ENCODE measurements around the gene DHODH. TPM values are rescaled to one million over a fixed set of nuclear protein-coding genes. Genes with fewer than 3 reads are reported as not detected.

DHODH gene
- total RNA-seq, 1 experiment from 2014 or later, result 19.0 TPM

DNA sequence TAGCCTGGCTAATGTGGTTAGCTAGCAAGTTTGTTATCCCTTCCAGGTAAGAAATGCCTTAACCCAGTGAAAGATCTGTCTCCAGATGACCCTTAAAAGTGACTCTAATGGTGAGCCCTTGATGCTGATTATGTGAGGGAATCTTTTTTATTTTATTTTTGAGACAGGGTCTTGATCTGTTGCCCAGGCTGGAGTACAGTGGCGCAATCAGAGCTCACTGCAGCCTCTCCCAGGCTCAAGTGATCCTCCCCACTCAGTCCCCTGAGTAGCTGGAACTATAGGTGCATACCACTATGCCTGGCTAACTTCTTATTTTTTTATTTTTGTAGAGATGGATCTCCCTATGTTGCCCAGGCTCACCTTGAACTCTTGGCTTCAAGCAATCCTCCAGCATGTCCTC is 35.0 kb downstream of the DHODH start:
- DNase-seq (ENCODE audit: low spot score), result no peak
- H3K4me1 Mint-ChIP-seq, result no peaks in the 10 kb centered on the region
- H3K4me3 Mint-ChIP-seq, result no peak overlapping the region
- TF ChIP-seq, protein P1, sequence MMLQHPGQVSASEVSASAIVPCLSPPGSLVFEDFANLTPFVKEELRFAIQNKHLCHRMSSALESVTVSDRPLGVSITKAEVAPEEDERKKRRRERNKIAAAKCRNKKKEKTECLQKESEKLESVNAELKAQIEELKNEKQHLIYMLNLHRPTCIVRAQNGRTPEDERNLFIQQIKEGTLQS (CRISPR knock-in tag; conservative IDR thresholded peaks at IDR 0.05), result no peak
- TF ChIP-seq, protein P2, sequence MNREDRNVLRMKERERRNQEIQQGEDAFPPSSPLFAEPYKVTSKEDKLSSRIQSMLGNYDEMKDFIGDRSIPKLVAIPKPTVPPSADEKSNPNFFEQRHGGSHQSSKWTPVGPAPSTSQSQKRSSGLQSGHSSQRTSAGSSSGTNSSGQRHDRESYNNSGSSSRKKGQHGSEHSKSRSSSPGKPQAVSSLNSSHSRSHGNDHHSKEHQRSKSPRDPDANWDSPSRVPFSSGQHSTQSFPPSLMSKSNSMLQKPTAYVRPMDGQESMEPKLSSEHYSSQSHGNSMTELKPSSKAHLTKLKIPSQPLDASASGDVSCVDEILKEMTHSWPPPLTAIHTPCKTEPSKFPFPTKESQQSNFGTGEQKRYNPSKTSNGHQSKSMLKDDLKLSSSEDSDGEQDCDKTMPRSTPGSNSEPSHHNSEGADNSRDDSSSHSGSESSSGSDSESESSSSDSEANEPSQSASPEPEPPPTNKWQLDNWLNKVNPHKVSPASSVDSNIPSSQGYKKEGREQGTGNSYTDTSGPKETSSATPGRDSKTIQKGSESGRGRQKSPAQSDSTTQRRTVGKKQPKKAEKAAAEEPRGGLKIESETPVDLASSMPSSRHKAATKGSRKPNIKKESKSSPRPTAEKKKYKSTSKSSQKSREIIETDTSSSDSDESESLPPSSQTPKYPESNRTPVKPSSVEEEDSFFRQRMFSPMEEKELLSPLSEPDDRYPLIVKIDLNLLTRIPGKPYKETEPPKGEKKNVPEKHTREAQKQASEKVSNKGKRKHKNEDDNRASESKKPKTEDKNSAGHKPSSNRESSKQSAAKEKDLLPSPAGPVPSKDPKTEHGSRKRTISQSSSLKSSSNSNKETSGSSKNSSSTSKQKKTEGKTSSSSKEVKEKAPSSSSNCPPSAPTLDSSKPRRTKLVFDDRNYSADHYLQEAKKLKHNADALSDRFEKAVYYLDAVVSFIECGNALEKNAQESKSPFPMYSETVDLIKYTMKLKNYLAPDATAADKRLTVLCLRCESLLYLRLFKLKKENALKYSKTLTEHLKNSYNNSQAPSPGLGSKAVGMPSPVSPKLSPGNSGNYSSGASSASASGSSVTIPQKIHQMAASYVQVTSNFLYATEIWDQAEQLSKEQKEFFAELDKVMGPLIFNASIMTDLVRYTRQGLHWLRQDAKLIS (CRISPR knock-in tag; IDR thresholded peaks at IDR 0.05; ENCODE audit: borderline replicate concordance), result no peak
- no peak for TF ChIP-seq ZNF396 (CRISPR knock-in tag; IDR thresholded peaks at IDR 0.05; ENCODE audit: borderline replicate concordance)
- no peak for TF ChIP-seq ZNF416 (CRISPR knock-in tag; IDR thresholded peaks at IDR 0.05)
- TF ChIP-seq SOX15 (CRISPR knock-in tag; IDR thresholded peaks at IDR 0.05), result no peak
- TF ChIP-seq, protein P3, sequence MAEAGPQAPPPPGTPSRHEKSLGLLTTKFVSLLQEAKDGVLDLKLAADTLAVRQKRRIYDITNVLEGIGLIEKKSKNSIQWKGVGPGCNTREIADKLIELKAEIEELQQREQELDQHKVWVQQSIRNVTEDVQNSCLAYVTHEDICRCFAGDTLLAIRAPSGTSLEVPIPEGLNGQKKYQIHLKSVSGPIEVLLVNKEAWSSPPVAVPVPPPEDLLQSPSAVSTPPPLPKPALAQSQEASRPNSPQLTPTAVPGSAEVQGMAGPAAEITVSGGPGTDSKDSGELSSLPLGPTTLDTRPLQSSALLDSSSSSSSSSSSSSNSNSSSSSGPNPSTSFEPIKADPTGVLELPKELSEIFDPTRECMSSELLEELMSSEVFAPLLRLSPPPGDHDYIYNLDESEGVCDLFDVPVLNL (CRISPR knock-in tag; IDR thresholded peaks at IDR 0.05; ENCODE audit: borderline replicate concordance, low read depth), result no peak
- TF ChIP-seq, protein P4, sequence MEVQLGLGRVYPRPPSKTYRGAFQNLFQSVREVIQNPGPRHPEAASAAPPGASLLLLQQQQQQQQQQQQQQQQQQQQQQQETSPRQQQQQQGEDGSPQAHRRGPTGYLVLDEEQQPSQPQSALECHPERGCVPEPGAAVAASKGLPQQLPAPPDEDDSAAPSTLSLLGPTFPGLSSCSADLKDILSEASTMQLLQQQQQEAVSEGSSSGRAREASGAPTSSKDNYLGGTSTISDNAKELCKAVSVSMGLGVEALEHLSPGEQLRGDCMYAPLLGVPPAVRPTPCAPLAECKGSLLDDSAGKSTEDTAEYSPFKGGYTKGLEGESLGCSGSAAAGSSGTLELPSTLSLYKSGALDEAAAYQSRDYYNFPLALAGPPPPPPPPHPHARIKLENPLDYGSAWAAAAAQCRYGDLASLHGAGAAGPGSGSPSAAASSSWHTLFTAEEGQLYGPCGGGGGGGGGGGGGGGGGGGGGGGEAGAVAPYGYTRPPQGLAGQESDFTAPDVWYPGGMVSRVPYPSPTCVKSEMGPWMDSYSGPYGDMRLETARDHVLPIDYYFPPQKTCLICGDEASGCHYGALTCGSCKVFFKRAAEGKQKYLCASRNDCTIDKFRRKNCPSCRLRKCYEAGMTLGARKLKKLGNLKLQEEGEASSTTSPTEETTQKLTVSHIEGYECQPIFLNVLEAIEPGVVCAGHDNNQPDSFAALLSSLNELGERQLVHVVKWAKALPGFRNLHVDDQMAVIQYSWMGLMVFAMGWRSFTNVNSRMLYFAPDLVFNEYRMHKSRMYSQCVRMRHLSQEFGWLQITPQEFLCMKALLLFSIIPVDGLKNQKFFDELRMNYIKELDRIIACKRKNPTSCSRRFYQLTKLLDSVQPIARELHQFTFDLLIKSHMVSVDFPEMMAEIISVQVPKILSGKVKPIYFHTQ (CRISPR knock-in tag; IDR thresholded peaks at IDR 0.05), result no peak
- no peak for TF ChIP-seq NR2C2 (CRISPR knock-in tag; IDR thresholded peaks at IDR 0.05)
- no peak for TF ChIP-seq ATF1 (CRISPR knock-in tag; IDR thresholded peaks at IDR 0.05)
- no peak for TF ChIP-seq ESRRA (CRISPR knock-in tag; IDR thresholded peaks at IDR 0.05; ENCODE audit: borderline replicate concordance)
- TF ChIP-seq, protein P5, sequence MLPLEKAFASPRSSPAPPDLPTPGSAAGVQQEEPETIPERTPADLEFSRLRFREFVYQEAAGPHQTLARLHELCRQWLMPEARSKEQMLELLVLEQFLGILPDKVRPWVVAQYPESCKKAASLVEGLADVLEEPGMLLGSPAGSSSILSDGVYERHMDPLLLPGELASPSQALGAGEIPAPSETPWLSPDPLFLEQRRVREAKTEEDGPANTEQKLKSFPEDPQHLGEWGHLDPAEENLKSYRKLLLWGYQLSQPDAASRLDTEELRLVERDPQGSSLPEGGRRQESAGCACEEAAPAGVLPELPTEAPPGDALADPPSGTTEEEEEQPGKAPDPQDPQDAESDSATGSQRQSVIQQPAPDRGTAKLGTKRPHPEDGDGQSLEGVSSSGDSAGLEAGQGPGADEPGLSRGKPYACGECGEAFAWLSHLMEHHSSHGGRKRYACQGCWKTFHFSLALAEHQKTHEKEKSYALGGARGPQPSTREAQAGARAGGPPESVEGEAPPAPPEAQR (CRISPR knock-in tag; IDR thresholded peaks at IDR 0.05), result no peak
- no peak for TF ChIP-seq SMAD4 (CRISPR knock-in tag; IDR thresholded peaks at IDR 0.05)
- TF ChIP-seq, protein P6, sequence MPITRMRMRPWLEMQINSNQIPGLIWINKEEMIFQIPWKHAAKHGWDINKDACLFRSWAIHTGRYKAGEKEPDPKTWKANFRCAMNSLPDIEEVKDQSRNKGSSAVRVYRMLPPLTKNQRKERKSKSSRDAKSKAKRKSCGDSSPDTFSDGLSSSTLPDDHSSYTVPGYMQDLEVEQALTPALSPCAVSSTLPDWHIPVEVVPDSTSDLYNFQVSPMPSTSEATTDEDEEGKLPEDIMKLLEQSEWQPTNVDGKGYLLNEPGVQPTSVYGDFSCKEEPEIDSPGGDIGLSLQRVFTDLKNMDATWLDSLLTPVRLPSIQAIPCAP (CRISPR knock-in tag; IDR thresholded peaks at IDR 0.05), result no peak
- TF ChIP-seq, protein P7, sequence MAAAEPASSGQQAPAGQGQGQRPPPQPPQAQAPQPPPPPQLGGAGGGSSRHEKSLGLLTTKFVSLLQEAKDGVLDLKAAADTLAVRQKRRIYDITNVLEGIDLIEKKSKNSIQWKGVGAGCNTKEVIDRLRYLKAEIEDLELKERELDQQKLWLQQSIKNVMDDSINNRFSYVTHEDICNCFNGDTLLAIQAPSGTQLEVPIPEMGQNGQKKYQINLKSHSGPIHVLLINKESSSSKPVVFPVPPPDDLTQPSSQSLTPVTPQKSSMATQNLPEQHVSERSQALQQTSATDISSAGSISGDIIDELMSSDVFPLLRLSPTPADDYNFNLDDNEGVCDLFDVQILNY (CRISPR knock-in tag; IDR thresholded peaks at IDR 0.05), result no peak
- no peak for TF ChIP-seq NFE2L1 (CRISPR knock-in tag; IDR thresholded peaks at IDR 0.05)
- TF ChIP-seq, protein P8, sequence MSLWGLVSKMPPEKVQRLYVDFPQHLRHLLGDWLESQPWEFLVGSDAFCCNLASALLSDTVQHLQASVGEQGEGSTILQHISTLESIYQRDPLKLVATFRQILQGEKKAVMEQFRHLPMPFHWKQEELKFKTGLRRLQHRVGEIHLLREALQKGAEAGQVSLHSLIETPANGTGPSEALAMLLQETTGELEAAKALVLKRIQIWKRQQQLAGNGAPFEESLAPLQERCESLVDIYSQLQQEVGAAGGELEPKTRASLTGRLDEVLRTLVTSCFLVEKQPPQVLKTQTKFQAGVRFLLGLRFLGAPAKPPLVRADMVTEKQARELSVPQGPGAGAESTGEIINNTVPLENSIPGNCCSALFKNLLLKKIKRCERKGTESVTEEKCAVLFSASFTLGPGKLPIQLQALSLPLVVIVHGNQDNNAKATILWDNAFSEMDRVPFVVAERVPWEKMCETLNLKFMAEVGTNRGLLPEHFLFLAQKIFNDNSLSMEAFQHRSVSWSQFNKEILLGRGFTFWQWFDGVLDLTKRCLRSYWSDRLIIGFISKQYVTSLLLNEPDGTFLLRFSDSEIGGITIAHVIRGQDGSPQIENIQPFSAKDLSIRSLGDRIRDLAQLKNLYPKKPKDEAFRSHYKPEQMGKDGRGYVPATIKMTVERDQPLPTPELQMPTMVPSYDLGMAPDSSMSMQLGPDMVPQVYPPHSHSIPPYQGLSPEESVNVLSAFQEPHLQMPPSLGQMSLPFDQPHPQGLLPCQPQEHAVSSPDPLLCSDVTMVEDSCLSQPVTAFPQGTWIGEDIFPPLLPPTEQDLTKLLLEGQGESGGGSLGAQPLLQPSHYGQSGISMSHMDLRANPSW (CRISPR knock-in tag; conservative IDR thresholded peaks at IDR 0.05; ENCODE audit: low read depth), result no peak
- peaks cover 3% of the 10 kb centered on the region; the same call in 1 of the 2 replicates for H3K9me3 Mint-ChIP-seq
- ChIA-PET POLR2A (interaction anchor here (0.5 kb wide), 1 partner anchor 1012 kb away, joined by 3 read pairs; no protein-coding TSS in a partner anchor), CTCF (no interaction called here)
- H3K27me3 Mint-ChIP-seq (ENCODE audit: low read depth), result peaks cover 3% of the 10 kb centered on the region; the same call in 1 of the 2 replicates
- no peak overlapping the region for H3K27ac Mint-ChIP-seq
- H3K36me3 Mint-ChIP-seq, result no peaks in the 10 kb centered on the region
- ATAC-seq, result no peak
